ENCODE results near the gene CDC20B.
"Not testable (repeated sequence)": the region's sequence is repeated elsewhere in the genome, so short reads cannot be mapped to it uniquely, and the experiment has no call there.

GRCh38 chr5:55089301-55089700 lies 83.7 kb downstream of the CDC20B start:
- TF ChIP-seq CTCF (IDR thresholded peaks at IDR 0.05; ENCODE audit: low read depth, low read length); POLR2A (IDR thresholded peaks at IDR 0.05; ENCODE audit: extremely low read depth, insufficient read length); MAX (IDR thresholded peaks at IDR 0.05; ENCODE audit: low read depth, low read length); MYC (IDR thresholded peaks at IDR 0.05; ENCODE audit: low read depth, low read length): not testable (repeated sequence)
